SU-DHL-6 (cell line): ENCODE measurements around the gene ILDR2.

Experiments
- H2AFZ ChIP-seq: fragments of 200-600 bp; sonication (generic); 2 replicates; pipeline ENCODE4 v1.6.1; 2014; ENCODE audit warnings: low read depth, mild to moderate bottlenecking, moderate library complexity, mixed read lengths, antibody characterized with exemption, low read length; ENCODE audit not compliant: severe bottlenecking
- H3F3A ChIP-seq: fragments of 200-600 bp; shearing (Covaris generic); 2 replicates; pipeline ENCODE4 v1.6.0; 2016; ENCODE audit warnings: antibody characterized with exemption, mild to moderate bottlenecking; ENCODE audit not compliant: insufficient read depth
- H3K27ac ChIP-seq: fragments of 200-600 bp; sonication (generic); 2 replicates; pipeline ENCODE4 v1.5.1; 2016; ENCODE audit warnings: low read depth, mild to moderate bottlenecking, low read length, moderate library complexity, mixed read lengths
- H3K27me3 ChIP-seq: fragments of 200-600 bp; sonication (generic), shearing (Covaris generic); 2 replicates; pipeline ENCODE4 v1.6.0; 2014; ENCODE audit warnings: mild to moderate bottlenecking, low read length
- H3K36me3 ChIP-seq: fragments of 200-600 bp; sonication (generic); 2 replicates; pipeline ENCODE4 v1.6.1; 2014; ENCODE audit warnings: mild to moderate bottlenecking, low read length, mixed read lengths
- H3K4me2 ChIP-seq: fragments of 300-600, 200-600 bp; shearing (Covaris generic), sonication (generic); 2 replicates; pipeline ENCODE4 v1.6.0; 2014; ENCODE audit warnings: low read length, low read depth, mild to moderate bottlenecking; ENCODE audit not compliant: poor library complexity, severe bottlenecking
- H3K4me3 ChIP-seq: fragments of 200-600 bp; sonication (generic); 2 replicates; pipeline ENCODE4 v1.5.1; 2014; ENCODE audit warnings: antibody characterized with exemption, low read length, mild to moderate bottlenecking, mixed read lengths; ENCODE audit not compliant: insufficient read depth, poor library complexity, severe bottlenecking
- H3K79me2 ChIP-seq: fragments of 200-600 bp; sonication (generic); 2 replicates; pipeline ENCODE4 v1.6.1; 2014; ENCODE audit warnings: mild to moderate bottlenecking, low read length, moderate library complexity; ENCODE audit not compliant: insufficient read depth
- H3K9ac ChIP-seq: fragments of 200-600 bp; sonication (generic); 2 replicates; pipeline ENCODE4 v1.7.0; 2014; ENCODE audit warnings: mild to moderate bottlenecking, low read length
- H3K9me2 ChIP-seq: fragments of 200-600 bp; sonication (generic); replicated peaks from 2 replicates; pipeline ENCODE4 v1.6.1; 2014; ENCODE audit warnings: low read length; ENCODE audit not compliant: insufficient read depth
- H3K9me3 ChIP-seq: fragments of 200-600 bp; sonication (generic); 2 replicates; pipeline ENCODE4 v1.6.1; 2014; ENCODE audit warnings: low read length, mixed read lengths; ENCODE audit not compliant: insufficient read depth
- H4K20me1 ChIP-seq: fragments of 200-600 bp; sonication (generic); 2 replicates; pipeline ENCODE4 v1.6.1; 2014; ENCODE audit warnings: low read depth, mild to moderate bottlenecking, antibody characterized with exemption, low read length, moderate library complexity, mixed read lengths
- CTCF ChIP-seq: fragments of 200-600 bp; sonication (generic); IDR thresholded peaks from one replicate; pipeline ENCODE4 v1.5.1; 2017; ENCODE audit warnings: antibody characterized with exemption, mild to moderate bottlenecking, low read length, moderate library complexity; ENCODE audit not compliant: insufficient read depth, poor library complexity, severe bottlenecking
- EZH2phosphoT487 ChIP-seq: fragments of 200-600 bp; sonication (generic), shearing (Covaris generic); conservative IDR thresholded peaks from 2 replicates; pipeline ENCODE4 v1.6.1; 2018; ENCODE audit warnings: mild to moderate bottlenecking, antibody characterized with exemption, low read length, moderate library complexity, mixed read lengths

ILDR2 gene

GRCh38 chr1:166999500-167000055 lies 24.2 kb upstream of the ILDR2 start:
- H3K9me3 ChIP-seq, result no peaks in the 10 kb centered on the region
- no peaks in the 10 kb centered on the region for H3K36me3 ChIP-seq
- no peak overlapping the region for H3K4me2 ChIP-seq
- no peaks in the 10 kb centered on the region for H3K9me2 ChIP-seq
- H3K79me2 ChIP-seq, result no peaks in the 10 kb centered on the region
- H3K27ac ChIP-seq, result no peak overlapping the region
- no peaks in the 10 kb centered on the region for H4K20me1 ChIP-seq
- no peak overlapping the region for H3K4me3 ChIP-seq
- H3K9ac ChIP-seq, result no peak overlapping the region
- H3F3A ChIP-seq, result no peaks in the 10 kb centered on the region
- H3K27me3 ChIP-seq, result no peaks in the 10 kb centered on the region
- no peak overlapping the region for H2AFZ ChIP-seq
- no peak for TF ChIP-seq CTCF
- no peak for TF ChIP-seq EZH2phosphoT487

DNA sequence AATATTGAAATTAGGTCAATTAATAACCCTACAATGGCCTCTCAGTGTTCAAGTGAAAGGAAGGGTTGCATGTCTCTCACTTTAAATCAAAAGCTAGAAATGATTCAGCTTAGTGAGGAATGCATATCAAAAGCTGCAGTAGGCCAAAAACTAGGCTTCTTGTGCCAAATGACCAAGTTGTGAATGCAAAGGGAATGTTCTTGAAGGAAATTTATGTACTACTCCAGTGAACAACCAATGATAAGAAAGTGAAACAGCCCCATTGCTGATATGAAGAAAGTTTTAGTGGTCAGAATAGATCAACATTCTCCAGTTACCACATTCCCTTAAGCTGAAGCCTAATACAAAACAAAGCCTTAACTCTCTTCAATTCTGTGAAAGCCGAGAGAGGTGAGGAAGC lies 23.7 kb upstream of the ILDR2 start:
- Histone ChIP-seq H3K27me3 (no peaks in the 10 kb centered on the region), H3K27ac (no peak overlapping the region), H2AFZ (no peak overlapping the region), H3K9me2 (no peaks in the 10 kb centered on the region), H3K4me3 (no peak overlapping the region), H3K36me3 (no peaks in the 10 kb centered on the region), H3F3A (no peaks in the 10 kb centered on the region), H3K9ac (no peak overlapping the region), H3K79me2 (no peaks in the 10 kb centered on the region), H3K4me2 (no peak overlapping the region), H4K20me1 (no peaks in the 10 kb centered on the region), H3K9me3 (no peaks in the 10 kb centered on the region)
- no peak for TF ChIP-seq EZH2phosphoT487
- no peak for TF ChIP-seq CTCF

- no peak within 1 kb of the TSS for H3K4me2 ChIP-seq
- no peak within 1 kb of the TSS for H3K9ac ChIP-seq
- H3K4me3 ChIP-seq, result no peak within 1 kb of the TSS
- H4K20me1 ChIP-seq, result no peaks in the 10 kb centered on the region
- no peak within 1 kb of the TSS for H3K27ac ChIP-seq
- H3K9me2 ChIP-seq, result no peaks in the 10 kb centered on the region
- no peak within 1 kb of the TSS for H2AFZ ChIP-seq
- H3K9me3 ChIP-seq, result no peaks in the 10 kb centered on the region
- H3K79me2 ChIP-seq, result no peaks in the 10 kb centered on the region
- no peaks in the 10 kb centered on the region for H3K27me3 ChIP-seq
- no peaks in the 10 kb centered on the region for H3K36me3 ChIP-seq
- TF ChIP-seq CTCF, result no peak
- no peak for TF ChIP-seq EZH2phosphoT487
- no peaks in the 10 kb centered on the region for H3F3A ChIP-seq
These were observed 13.7 kb upstream of the ILDR2 start, which contains the start of gene MAEL for GRCh38 chr1:166988974-166989515. TSS of gene MAEL (plus strand) at chr1:166989280. CDS start at chr1:166989353, 73 bp downstream.
